Measurements from ENCODE around the gene LRRC27.

Gene LRRC27

GRCh38 chr10:132427006-132427771 lies 95.2 kb downstream of the LRRC27 start:
- DNase-seq (ENCODE audit: low read depth in 2 of 2): no peak

- DNase-seq (ENCODE audit: low read depth in 2 of 2): no peak
These were observed 96.0 kb downstream of the LRRC27 start for GRCh38 chr10:132427939-132428367.

DNA sequence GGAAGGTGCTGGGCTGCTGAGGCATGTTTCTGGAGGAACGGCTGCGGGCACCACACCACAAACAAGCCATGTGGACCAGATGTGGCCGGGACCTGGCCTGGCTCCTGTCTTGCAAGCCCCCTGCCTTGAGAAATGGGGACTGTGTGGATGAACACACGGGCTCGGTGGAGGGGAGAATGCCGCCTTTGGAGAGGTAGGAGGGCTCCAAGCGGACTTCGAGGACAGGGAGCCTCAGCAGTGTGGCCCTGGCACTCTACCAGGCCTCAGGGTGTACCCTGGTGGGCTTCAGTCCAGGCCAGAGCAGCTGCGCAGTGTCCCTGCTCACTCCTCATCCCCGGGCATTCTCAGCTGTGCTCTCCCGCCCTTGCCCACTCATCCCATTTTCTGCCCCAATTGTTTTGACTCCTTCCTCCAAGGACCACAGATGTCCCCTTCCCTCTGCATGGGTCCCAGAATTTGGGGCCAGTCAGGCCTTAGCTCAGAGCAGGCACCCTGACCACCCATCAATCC lies 96.5 kb downstream of the LRRC27 start:
- no peak for DNase-seq (ENCODE audit: low read depth in 2 of 2)
